GM12878 (cell line): ENCODE data around the gene TGM2. TPM values are rescaled to one million over a fixed set of nuclear protein-coding genes. Genes with fewer than 3 reads are reported as not detected.

Source experiments
- ATAC-seq: fragments of 200-7000 bp; cut with Tn5 transposase; 3 replicates; pipeline ENCODE4 v1.9.1; 2020; ENCODE audit warnings: mild to moderate bottlenecking, moderate library complexity
- BruUV-seq: library from RNA; stranded (reverse); fragments of 400-500 nt; replicated peaks from 2 replicates; lab custom pipeline; 2021; lab: Mats Ljungman, UMichigan
- CTCF ChIA-PET: fragments of 300-600 bp; sonication (Branson Sonifier 250); formaldehyde crosslinking; extraction: SDS; loops from one replicate; lab custom pipeline; 2021; ENCODE audit warnings: inconsistent platforms; lab: Yijun Ruan, JAX
- POLR2A ChIA-PET: fragments of 350-600 bp; formaldehyde crosslinking; extraction: SDS; loops from one replicate; lab custom pipeline; 2021; ENCODE audit warnings: inconsistent platforms; lab: Charles Lee
- RAD21 ChIA-PET: fragments of 300-600 bp; sonication (Branson Sonifier 250); formaldehyde crosslinking; loops from one replicate; lab custom pipeline; 2023; ENCODE audit warnings: antibody characterized with exemption; ENCODE audit not compliant: unreplicated experiment; lab: Charles Lee
- SMC1A ChIA-PET: fragments of 300-600 bp; sonication (Branson Sonifier 250); formaldehyde crosslinking; loops from one replicate; lab custom pipeline; 2023; ENCODE audit not compliant: unreplicated experiment, uncharacterized antibody; lab: Charles Lee
- DNase-seq: peaks from one replicate; pipeline ENCODE4 v3.0.0-alpha.2; 2011; ENCODE audit warnings: low read depth, low spot score
- FAIRE-seq: peaks from 3 replicates; lab custom pipeline; 2011; peaks lifted over from hg19 to GRCh38; lab: Jason Lieb, UNC
- H2AFZ ChIP-seq: 2 replicates; pipeline ENCODE4 v1.6.0; 2011; ENCODE audit warnings: low read depth, low read length, control low read depth; ENCODE audit not compliant: control insufficient read depth
- H3K27ac ChIP-seq: 2 replicates; pipeline ENCODE4 v1.5.1; 2011; ENCODE audit warnings: control low read depth; ENCODE audit not compliant: control insufficient read depth, insufficient read depth
- H3K27me3 ChIP-seq, 2 experiments: replicated peaks in 1 of 2; 2 replicates each; pipeline versions ENCODE4 v1.6.0 to v1.6.1; 2011; ENCODE audit warnings: low read length in 1 of 2; ENCODE audit not compliant: control insufficient read depth in 2 of 2, insufficient read depth in 2 of 2
- H3K36me3 ChIP-seq, 2 experiments: 2 replicates each; pipeline ENCODE4 v1.5.1; 2011; ENCODE audit warnings: low read length in 1 of 2; ENCODE audit not compliant: control insufficient read depth in 2 of 2, insufficient read depth in 2 of 2
- H3K4me1 ChIP-seq: 2 replicates; pipeline ENCODE4 v1.6.1; 2011; ENCODE audit warnings: mild to moderate bottlenecking, low read length, moderate library complexity, mixed read lengths; ENCODE audit not compliant: control insufficient read depth, insufficient read depth
- H3K4me2 ChIP-seq: 2 replicates; pipeline ENCODE4 v1.6.0; 2011; ENCODE audit warnings: control low read depth; ENCODE audit not compliant: control insufficient read depth, insufficient read depth
- H3K4me3 ChIP-seq: fragments of 200-600 bp; sonication (generic); 2 replicates; pipeline ENCODE4 v1.5.1; 2016
- H3K79me2 ChIP-seq: 2 replicates; pipeline ENCODE4 v1.6.0; 2011; ENCODE audit warnings: low read length; ENCODE audit not compliant: control insufficient read depth, insufficient read depth
- H3K9ac ChIP-seq: 2 replicates; pipeline ENCODE4 v1.8.0; 2011; ENCODE audit warnings: low read length, control low read depth, mixed read lengths; ENCODE audit not compliant: control insufficient read depth, insufficient read depth
- H3K9me3 ChIP-seq: replicated peaks from 3 replicates; pipeline ENCODE4 v1.5.1; 2011; ENCODE audit warnings: mild to moderate bottlenecking, low read length; ENCODE audit not compliant: control insufficient read depth, insufficient read depth
- H4K20me1 ChIP-seq: 2 replicates; pipeline ENCODE4 v1.6.0; 2011; ENCODE audit not compliant: control insufficient read depth, insufficient read depth
- BHLHE40 ChIP-seq, 2 experiments: fragments of 450-650 bp in 1 of 2; IDR thresholded peaks; 2 replicates each; pipeline ENCODE4 v1.6.1; 2011 to 2017; ENCODE audit warnings: low read depth in 2 of 2, borderline replicate concordance in 1 of 2, improper control_type of control experiment in 1 of 2, low read length in 1 of 2, mild to moderate bottlenecking in 1 of 2
- EGR1 ChIP-seq, 2 experiments: IDR thresholded peaks; 1 replicate in 1 of 2; 2 replicates in 1 of 2; pipeline ENCODE4 v1.6.1; 2011 to 2012; ENCODE audit warnings: low read depth in 2 of 2, low read length in 2 of 2, borderline replicate concordance in 1 of 2, mild to moderate bottlenecking in 1 of 2, moderate library complexity in 1 of 2
- EP300 ChIP-seq, 2 experiments: fragments of 150-350 bp in 1 of 2; IDR thresholded peaks; 2 replicates each; pipeline ENCODE4 v1.6.1; 2011 to 2012; ENCODE audit warnings: low read depth in 2 of 2, low read length in 2 of 2, borderline replicate concordance in 1 of 2, improper control_type of control experiment in 1 of 2, inconsistent platforms in 1 of 2; ENCODE audit not compliant: control insufficient read depth in 1 of 2
- ESRRA ChIP-seq: IDR thresholded peaks from 2 replicates; pipeline ENCODE4 v1.6.1; 2012; ENCODE audit warnings: mild to moderate bottlenecking, low read length, improper control_type of control experiment
- MTA3 ChIP-seq: IDR thresholded peaks from 2 replicates; pipeline ENCODE4 v1.6.1; 2012; ENCODE audit warnings: low read length, inconsistent platforms, borderline replicate concordance
- PAX8 ChIP-seq: fragments of 450-650 bp; IDR thresholded peaks from 2 replicates; pipeline ENCODE4 v1.6.1; 2017; ENCODE audit warnings: mild to moderate bottlenecking, moderate library complexity
- POLR2A ChIP-seq: IDR thresholded peaks from 2 replicates; pipeline ENCODE4 v1.6.1; 2011; ENCODE audit warnings: low read depth, mild to moderate bottlenecking, low read length
- RB1 ChIP-seq: fragments of 450-650 bp; formaldehyde crosslinking; IDR thresholded peaks from 2 replicates; pipeline ENCODE4 v1.6.1; 2017; ENCODE audit warnings: mild to moderate bottlenecking, borderline replicate concordance
- RCOR1 ChIP-seq: conservative IDR thresholded peaks from 2 replicates; pipeline ENCODE4 v1.6.1; 2012; ENCODE audit warnings: low read depth, low read length, improper control_type of control experiment
- SMAD5 ChIP-seq: IDR thresholded peaks from 2 replicates; pipeline ENCODE4 v1.6.1; 2016; ENCODE audit warnings: antibody characterized with exemption, low read depth
- SREBF2 ChIP-seq: IDR thresholded peaks from 2 replicates; pipeline ENCODE4 v1.6.1; 2012; ENCODE audit warnings: mild to moderate bottlenecking, low read length
- SUPT20H ChIP-seq: IDR thresholded peaks from 2 replicates; pipeline ENCODE4 v1.6.1; 2011; ENCODE audit warnings: low read depth, mild to moderate bottlenecking, low read length, moderate library complexity, borderline replicate concordance; ENCODE audit not compliant: control insufficient read depth
- TARDBP ChIP-seq: IDR thresholded peaks from 2 replicates; pipeline ENCODE4 v1.6.1; 2016; ENCODE audit warnings: borderline replicate concordance
- ZNF217 ChIP-seq: fragments of 450-650 bp; IDR thresholded peaks from 2 replicates; pipeline ENCODE4 v1.6.1; 2017; ENCODE audit warnings: antibody characterized with exemption, mild to moderate bottlenecking
- WGBS: methylation state at CpG from one replicate; pipeline ENCODE4 v1.1.6; 2016; ENCODE audit warnings: low lambda C conversion rate; ENCODE audit not compliant: insufficient replicate concordance, insufficient coverage; ENCODE audit errors: missing lambda C conversion rate; 5-methylcytosine and 5-hydroxymethylcytosine counted together
- in situ Hi-C: fragments of 300-500 bp; cut with MboI; formaldehyde crosslinking; loops from 9 replicates; pipeline ENCODE4 v1.14.3; 2018; ENCODE audit warnings: mixed read lengths
- intact Hi-C: fragments of 100-400 bp; cut with micrococcal nuclease; formaldehyde crosslinking; loops from one replicate; pipeline ENCODE4 v1.14.2; 2022; ENCODE audit not compliant: unreplicated experiment
- polyA plus RNA-seq, 11 experiments: library from polyadenylated mRNA; depleted of rRNA in 4 of 11; unstranded in 6 of 11; stranded (reverse) in 5 of 11; fragments of >200 nt; fragmentation: Nextera tagmentation in 4 of 11; fragmentation: Illumina TruSeq in 1 of 11; extraction: Ambion mirVana in 4 of 11; extraction: Trizol in 1 of 11; gene quantifications; 1 replicate in 1 of 11; 2 replicates in 10 of 11; pipeline versions ENCODE4 v1.2.1 to v1.2.3, GENCODE V29; 2011 to 2016; ENCODE audit warnings: inconsistent platforms in 2 of 11, missing spikeins in 2 of 11, low read depth in 1 of 11
- total RNA-seq, 4 experiments: library from RNA; depleted of rRNA in 3 of 4; stranded (reverse); fragments of >200 nt in 3 of 4; fragmentation: Illumina TruSeq in 1 of 4; extraction: Trizol in 1 of 4; gene quantifications; 2 replicates each; pipeline versions ENCODE4 v1.2.1 to v1.2.3, GENCODE V29; 2013 to 2021
- TF ChIP-seq, protein P1 (sequence below): fragments of 450-650 bp; IDR thresholded peaks from 2 replicates; pipeline ENCODE4 v1.6.1; 2014; ENCODE audit warnings: mild to moderate bottlenecking
- TF ChIP-seq, protein P2 (sequence below), 3 experiments: IDR thresholded peaks in 2 of 3; conservative IDR thresholded peaks in 1 of 3; 2 replicates each; pipeline ENCODE4 v1.5.1; 2011; ENCODE audit warnings: low read depth in 3 of 3, low read length in 3 of 3, mild to moderate bottlenecking in 3 of 3, control low read depth in 2 of 3, moderate library complexity in 2 of 3, inconsistent platforms in 1 of 3, mixed read lengths in 1 of 3; ENCODE audit not compliant: control insufficient read depth in 2 of 3, insufficient read depth in 1 of 3; ENCODE audit errors: extremely low read depth in 1 of 3
- TF ChIP-seq, protein P3 (sequence below): fragments of 450-650 bp; IDR thresholded peaks from 2 replicates; pipeline ENCODE4 v1.6.1; 2016; ENCODE audit warnings: mild to moderate bottlenecking, moderate library complexity, borderline replicate concordance

Gene TGM2
- total and polyA plus RNA-seq, 10 of the 15 experiments (the other 5 are each of a cell fraction or from before 2014, with no cell fraction given), result 0.11 to 1.9 (median 0.51) TPM

DNA sequence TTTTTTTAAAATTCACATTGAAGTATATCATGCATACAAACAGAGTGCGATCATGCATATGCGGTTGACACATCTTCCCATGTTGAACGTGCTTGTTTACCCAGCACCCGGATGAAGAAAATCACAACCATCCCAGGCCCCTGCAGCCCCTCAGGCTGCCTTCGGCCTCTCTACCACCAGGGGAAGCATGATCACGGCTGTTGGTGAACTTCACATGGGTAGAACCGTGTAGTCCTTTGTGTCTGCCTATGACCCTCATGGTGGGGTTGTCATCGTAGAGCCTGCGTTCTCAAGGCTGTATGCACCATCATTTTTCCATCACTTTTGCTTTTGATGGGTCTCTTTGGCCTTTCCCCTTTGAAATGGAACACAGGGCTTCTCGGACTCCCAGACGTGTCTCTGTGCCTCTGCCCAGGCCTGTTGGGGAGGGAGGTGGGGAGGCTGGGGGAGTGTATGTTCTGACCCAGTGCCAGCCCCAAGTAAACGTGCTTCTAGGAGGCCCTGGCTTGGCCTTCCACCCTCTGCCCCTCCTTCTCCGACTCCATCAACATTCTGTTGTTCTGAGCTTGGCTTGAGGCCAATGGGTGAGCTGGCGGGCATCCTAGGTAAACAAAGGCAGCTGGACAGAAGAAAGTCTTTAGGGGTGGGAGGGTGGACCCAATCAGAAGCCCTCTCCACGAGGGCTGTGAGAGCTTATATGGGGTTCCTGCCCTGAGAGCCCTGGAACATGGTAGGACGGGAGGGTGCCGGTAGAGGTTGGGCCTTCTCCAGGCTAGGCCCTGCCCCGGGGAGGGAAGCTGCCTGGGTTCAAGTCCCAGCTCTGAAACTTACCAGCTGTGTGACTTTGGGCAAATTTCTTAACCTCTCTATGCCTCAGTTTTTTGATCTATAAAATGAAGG, 39.7 kb downstream of the TGM2 start:
- no peaks in the 10 kb centered on the region for H3K36me3 ChIP-seq
- H3K4me1 ChIP-seq, result peaks cover 9% of the 10 kb centered on the region
- no peak overlapping the region for H3K4me3 ChIP-seq
- TF ChIP-seq SREBF2, result no peak
- TF ChIP-seq SMAD5, result no peak
- no peak for TF ChIP-seq TARDBP
- TF ChIP-seq RCOR1, result no peak
- TF ChIP-seq, protein P1, sequence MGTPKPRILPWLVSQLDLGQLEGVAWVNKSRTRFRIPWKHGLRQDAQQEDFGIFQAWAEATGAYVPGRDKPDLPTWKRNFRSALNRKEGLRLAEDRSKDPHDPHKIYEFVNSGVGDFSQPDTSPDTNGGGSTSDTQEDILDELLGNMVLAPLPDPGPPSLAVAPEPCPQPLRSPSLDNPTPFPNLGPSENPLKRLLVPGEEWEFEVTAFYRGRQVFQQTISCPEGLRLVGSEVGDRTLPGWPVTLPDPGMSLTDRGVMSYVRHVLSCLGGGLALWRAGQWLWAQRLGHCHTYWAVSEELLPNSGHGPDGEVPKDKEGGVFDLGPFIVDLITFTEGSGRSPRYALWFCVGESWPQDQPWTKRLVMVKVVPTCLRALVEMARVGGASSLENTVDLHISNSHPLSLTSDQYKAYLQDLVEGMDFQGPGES, result no peak
- TF ChIP-seq SUPT20H, result no peak
- TF ChIP-seq BHLHE40 (IDR thresholded peaks at IDR 0.05; ENCODE audit: borderline replicate concordance in 1 of 2, low read depth in 2 of 2, low read length in 1 of 2), result no peak
- no peak for TF ChIP-seq RB1
- no peak for TF ChIP-seq PAX8
- no peak for TF ChIP-seq EP300 (IDR thresholded peaks at IDR 0.05; ENCODE audit: borderline replicate concordance in 1 of 2, control insufficient read depth in 1 of 2, low read depth in 2 of 2, low read length in 2 of 2)
- no peak for TF ChIP-seq POLR2A
- TF ChIP-seq, protein P2, sequence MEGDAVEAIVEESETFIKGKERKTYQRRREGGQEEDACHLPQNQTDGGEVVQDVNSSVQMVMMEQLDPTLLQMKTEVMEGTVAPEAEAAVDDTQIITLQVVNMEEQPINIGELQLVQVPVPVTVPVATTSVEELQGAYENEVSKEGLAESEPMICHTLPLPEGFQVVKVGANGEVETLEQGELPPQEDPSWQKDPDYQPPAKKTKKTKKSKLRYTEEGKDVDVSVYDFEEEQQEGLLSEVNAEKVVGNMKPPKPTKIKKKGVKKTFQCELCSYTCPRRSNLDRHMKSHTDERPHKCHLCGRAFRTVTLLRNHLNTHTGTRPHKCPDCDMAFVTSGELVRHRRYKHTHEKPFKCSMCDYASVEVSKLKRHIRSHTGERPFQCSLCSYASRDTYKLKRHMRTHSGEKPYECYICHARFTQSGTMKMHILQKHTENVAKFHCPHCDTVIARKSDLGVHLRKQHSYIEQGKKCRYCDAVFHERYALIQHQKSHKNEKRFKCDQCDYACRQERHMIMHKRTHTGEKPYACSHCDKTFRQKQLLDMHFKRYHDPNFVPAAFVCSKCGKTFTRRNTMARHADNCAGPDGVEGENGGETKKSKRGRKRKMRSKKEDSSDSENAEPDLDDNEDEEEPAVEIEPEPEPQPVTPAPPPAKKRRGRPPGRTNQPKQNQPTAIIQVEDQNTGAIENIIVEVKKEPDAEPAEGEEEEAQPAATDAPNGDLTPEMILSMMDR (IDR thresholded peaks at IDR 0.05 in 2 of 3, conservative IDR thresholded peaks at IDR 0.05 in 1 of 3; ENCODE audit: control insufficient read depth in 2 of 3, extremely low read depth in 1 of 3, insufficient read depth in 1 of 3, low read depth in 3 of 3, low read length in 3 of 3), result no peak
- no peak for TF ChIP-seq EGR1 (IDR thresholded peaks at IDR 0.05; ENCODE audit: borderline replicate concordance in 1 of 2, low read depth in 2 of 2, low read length in 2 of 2)
- no peak for TF ChIP-seq ESRRA
- no peak for TF ChIP-seq MTA3
- TF ChIP-seq, protein P3, sequence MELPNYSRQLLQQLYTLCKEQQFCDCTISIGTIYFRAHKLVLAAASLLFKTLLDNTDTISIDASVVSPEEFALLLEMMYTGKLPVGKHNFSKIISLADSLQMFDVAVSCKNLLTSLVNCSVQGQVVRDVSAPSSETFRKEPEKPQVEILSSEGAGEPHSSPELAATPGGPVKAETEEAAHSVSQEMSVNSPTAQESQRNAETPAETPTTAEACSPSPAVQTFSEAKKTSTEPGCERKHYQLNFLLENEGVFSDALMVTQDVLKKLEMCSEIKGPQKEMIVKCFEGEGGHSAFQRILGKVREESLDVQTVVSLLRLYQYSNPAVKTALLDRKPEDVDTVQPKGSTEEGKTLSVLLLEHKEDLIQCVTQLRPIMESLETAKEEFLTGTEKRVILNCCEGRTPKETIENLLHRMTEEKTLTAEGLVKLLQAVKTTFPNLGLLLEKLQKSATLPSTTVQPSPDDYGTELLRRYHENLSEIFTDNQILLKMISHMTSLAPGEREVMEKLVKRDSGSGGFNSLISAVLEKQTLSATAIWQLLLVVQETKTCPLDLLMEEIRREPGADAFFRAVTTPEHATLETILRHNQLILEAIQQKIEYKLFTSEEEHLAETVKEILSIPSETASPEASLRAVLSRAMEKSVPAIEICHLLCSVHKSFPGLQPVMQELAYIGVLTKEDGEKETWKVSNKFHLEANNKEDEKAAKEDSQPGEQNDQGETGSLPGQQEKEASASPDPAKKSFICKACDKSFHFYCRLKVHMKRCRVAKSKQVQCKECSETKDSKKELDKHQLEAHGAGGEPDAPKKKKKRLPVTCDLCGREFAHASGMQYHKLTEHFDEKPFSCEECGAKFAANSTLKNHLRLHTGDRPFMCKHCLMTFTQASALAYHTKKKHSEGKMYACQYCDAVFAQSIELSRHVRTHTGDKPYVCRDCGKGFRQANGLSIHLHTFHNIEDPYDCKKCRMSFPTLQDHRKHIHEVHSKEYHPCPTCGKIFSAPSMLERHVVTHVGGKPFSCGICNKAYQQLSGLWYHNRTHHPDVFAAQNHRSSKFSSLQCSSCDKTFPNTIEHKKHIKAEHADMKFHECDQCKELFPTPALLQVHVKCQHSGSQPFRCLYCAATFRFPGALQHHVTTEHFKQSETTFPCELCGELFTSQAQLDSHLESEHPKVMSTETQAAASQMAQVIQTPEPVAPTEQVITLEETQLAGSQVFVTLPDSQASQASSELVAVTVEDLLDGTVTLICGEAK, result no peak
- TF ChIP-seq ZNF217, result no peak
- TF ChIP-seq, all 136 proteins: peak for 0
- no TSS peak for BruUV-seq
- ATAC-seq (no peak), DNase-seq (no peak), FAIRE-seq (no peak)
- H3K9me3 ChIP-seq, result no peaks in the 10 kb centered on the region
- 75% methylated on average over 17 of the region's 18 CpGs for WGBS
- no peaks in the 10 kb centered on the region for H3K27me3 ChIP-seq
- intact Hi-C loops (no loop called here), in situ Hi-C loops (no loop called here)
- no peak overlapping the region for H3K4me2 ChIP-seq
- POLR2A ChIA-PET, result no interaction called here
- SMC1A ChIA-PET, result no interaction called here
- CTCF ChIA-PET, result interaction anchor here (0.7 to 1.0 kb wide), 2 partner anchors 51 to 96 kb away, joined by 3 read pairs; no protein-coding TSS in a partner anchor
- no peaks in the 10 kb centered on the region for H3K79me2 ChIP-seq
- no peak overlapping the region for H3K27ac ChIP-seq
- no peak overlapping the region for H3K9ac ChIP-seq
- no peak overlapping the region for H2AFZ ChIP-seq
- H4K20me1 ChIP-seq, result no peaks in the 10 kb centered on the region
- RAD21 ChIA-PET, result no interaction called here
